Stimulated activated CD4-positive, alpha-beta T cell treated with anti-CD3 and anti-CD28 coated beads, Interleukin-12 subunit alpha, Interleukin-12 subunit beta, amount 100 ng/mL, for 4 hours (primary cell): ENCODE results near the gene PDE4C.
"Not testable (repeated sequence)": the region's sequence is repeated elsewhere in the genome, so short reads cannot be mapped to it uniquely, and the experiment has no call there.

Experiments
- DNase-seq: peaks from one replicate; pipeline ENCODE4 v3.0.0-alpha.2; 2020

The PDE4C gene

GRCh38 chr19:18221815-18222725, 4.2 kb downstream of the PDE4C start:
- DNase-seq = no peak

GRCh38 chr19:18220632-18221275, 5.5 kb downstream of the PDE4C start:
- DNase-seq = no peak

- no peak for DNase-seq
Observed at GRCh38 chr19:18219911-18220631, 6.2 kb downstream of the PDE4C start.

- DNase-seq = no peak
Observed at GRCh38 chr19:18218600-18218999, 7.6 kb downstream of the PDE4C start.

GRCh38 chr19:18218159-18218558, 8.1 kb downstream of the PDE4C start:
- DNase-seq = no peak

- DNase-seq = no peak
Observed at GRCh38 chr19:18216789-18217188, 9.4 kb downstream of the PDE4C start.

GRCh38 chr19:18214779-18215433, 11.3 kb downstream of the PDE4C start:
- no peak for DNase-seq

- no peak for DNase-seq
Observed at GRCh38 chr19:18211683-18212082, 14.6 kb downstream of the PDE4C start.

- not testable (repeated sequence) for DNase-seq
Observed at GRCh38 chr19:18209912-18210311, 16.3 kb downstream of the PDE4C start.

- peak; percentile 56 for DNase-seq
Observed at GRCh38 chr19:18208098-18208951, 17.9 kb downstream of the PDE4C start.

- DNase-seq = no peak
Observed at GRCh38 chr19:18206018-18206417, 20.2 kb downstream of the PDE4C start.

GRCh38 chr19:18205200-18205892, 20.9 kb downstream of the PDE4C start:
- peak; percentile 43 for DNase-seq

- peak; percentile 41 for DNase-seq
Observed at GRCh38 chr19:18204394-18205199, 21.6 kb downstream of the PDE4C start.

GRCh38 chr19:18203863-18204393, 22.3 kb downstream of the PDE4C start, which contains the start of gene RAB3A:
RAB3A (minus strand) TSS chr19:18204042; CDS start chr19:18202740, 1,302 bp downstream.
- DNase-seq = peak; percentile 99

- peak; percentile 33 for DNase-seq
Observed at GRCh38 chr19:18203408-18203862, 22.8 kb downstream of the PDE4C start.

- no peak for DNase-seq
Observed at GRCh38 chr19:18202778-18203407, 23.3 kb downstream of the PDE4C start.

- DNase-seq = no peak
Observed at GRCh38 chr19:18202397-18202777, 23.9 kb downstream of the PDE4C start.

GRCh38 chr19:18198374-18198773, 27.9 kb downstream of the PDE4C start:
- no peak for DNase-seq

GRCh38 chr19:18197941-18198340, 28.3 kb downstream of the PDE4C start:
- DNase-seq = no peak
